Measurements from ENCODE around the gene MRPL11.

GRCh38 chr11:66462911-66463310, 24.3 kb upstream of the MRPL11 start:
- TF ChIP-seq, protein P1, sequence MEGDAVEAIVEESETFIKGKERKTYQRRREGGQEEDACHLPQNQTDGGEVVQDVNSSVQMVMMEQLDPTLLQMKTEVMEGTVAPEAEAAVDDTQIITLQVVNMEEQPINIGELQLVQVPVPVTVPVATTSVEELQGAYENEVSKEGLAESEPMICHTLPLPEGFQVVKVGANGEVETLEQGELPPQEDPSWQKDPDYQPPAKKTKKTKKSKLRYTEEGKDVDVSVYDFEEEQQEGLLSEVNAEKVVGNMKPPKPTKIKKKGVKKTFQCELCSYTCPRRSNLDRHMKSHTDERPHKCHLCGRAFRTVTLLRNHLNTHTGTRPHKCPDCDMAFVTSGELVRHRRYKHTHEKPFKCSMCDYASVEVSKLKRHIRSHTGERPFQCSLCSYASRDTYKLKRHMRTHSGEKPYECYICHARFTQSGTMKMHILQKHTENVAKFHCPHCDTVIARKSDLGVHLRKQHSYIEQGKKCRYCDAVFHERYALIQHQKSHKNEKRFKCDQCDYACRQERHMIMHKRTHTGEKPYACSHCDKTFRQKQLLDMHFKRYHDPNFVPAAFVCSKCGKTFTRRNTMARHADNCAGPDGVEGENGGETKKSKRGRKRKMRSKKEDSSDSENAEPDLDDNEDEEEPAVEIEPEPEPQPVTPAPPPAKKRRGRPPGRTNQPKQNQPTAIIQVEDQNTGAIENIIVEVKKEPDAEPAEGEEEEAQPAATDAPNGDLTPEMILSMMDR (IDR thresholded peaks at IDR 0.05): no peak
- no peak for TF ChIP-seq POLR2A (IDR thresholded peaks at IDR 0.05)

Measured in uterus (tissue), 2 donors.